ENCODE measurements around the gene PNKP.
A peak's percentile ranks its signal among the peaks of the same experiment; 100 is the strongest.

The PNKP gene

GRCh38 chr19:49890349-49891311, 23.3 kb upstream of the PNKP start:
- no peak for DNase-seq (ENCODE audit: low spot score)

DNA sequence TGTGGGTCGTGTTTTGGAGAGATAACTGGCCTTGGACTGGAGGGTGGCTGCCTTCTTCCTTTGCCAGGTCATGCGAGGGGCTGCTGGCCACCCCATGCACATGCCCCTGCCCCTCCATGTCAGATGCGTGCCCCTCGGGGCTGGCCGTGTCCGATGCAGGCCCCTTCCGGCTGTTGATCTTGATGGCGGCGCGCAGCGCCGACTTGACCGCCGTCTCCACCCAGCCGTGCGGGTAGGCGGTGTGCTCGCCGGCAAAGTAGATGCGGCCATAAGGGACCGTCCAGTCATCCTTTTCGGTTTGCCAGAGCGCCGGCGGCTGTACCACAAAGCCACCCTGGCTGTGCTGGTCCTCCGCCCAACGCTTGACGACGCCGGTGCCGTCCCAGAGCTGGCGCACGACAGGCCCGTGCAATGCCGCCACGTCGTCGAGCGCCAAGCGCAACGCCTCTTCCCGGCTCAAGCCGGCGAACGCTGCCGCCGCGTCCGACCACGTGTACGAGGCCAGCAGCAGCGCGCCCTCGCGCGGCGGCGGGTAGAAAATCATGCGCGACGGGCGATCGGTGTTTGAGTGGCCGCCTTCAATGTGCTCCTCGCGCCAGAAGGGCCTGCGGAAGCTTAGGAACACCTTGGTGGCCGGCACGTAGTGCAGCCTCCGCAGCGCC, 22.4 kb upstream of the PNKP start:
- DNase-seq (ENCODE audit: low spot score): peak; percentile 72

- no peak for DNase-seq (ENCODE audit: low spot score)
These were observed 21.8 kb upstream of the PNKP start for GRCh38 chr19:49889038-49889686.

- no peak for DNase-seq (ENCODE audit: low spot score)
These were observed 21.1 kb upstream of the PNKP start for GRCh38 chr19:49888510-49888824.

GRCh38 chr19:49887665-49888509, 20.5 kb upstream of the PNKP start:
- no peak for DNase-seq (ENCODE audit: low spot score)

GRCh38 chr19:49887037-49887664, 19.8 kb upstream of the PNKP start:
- no peak for DNase-seq (ENCODE audit: low spot score)

- no peak for DNase-seq (ENCODE audit: low spot score)
These were observed 17.4 kb upstream of the PNKP start for GRCh38 chr19:49884760-49885159.

- DNase-seq (ENCODE audit: low spot score): no peak
These were observed 16.7 kb upstream of the PNKP start for GRCh38 chr19:49884109-49884508.

DNA sequence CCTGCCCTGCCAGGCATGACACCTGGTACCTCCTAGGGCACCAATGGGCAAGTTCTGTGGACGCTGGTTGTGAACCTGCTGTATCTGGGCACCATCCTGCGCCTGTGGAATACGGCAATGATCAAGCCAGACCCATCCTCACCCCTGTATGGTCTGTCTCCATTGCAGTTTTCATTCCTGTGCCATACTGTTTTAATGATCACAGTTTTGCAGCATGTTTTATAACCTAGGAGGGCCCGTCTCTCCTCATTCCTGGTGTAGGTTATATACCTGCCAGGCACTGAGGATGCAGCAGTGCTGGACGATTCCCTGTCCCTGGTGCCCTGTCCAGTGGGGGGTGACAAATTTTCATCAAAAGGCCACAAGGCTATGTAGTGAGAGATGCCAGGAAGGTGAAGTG, 15.7 kb upstream of the PNKP start:
- no peak for DNase-seq (ENCODE audit: low spot score)

- no peak for DNase-seq (ENCODE audit: low spot score)
These were observed 15.3 kb upstream of the PNKP start for GRCh38 chr19:49882643-49883042.

GRCh38 chr19:49881672-49882394, 14.5 kb upstream of the PNKP start:
- no peak for DNase-seq (ENCODE audit: low spot score)

DNA sequence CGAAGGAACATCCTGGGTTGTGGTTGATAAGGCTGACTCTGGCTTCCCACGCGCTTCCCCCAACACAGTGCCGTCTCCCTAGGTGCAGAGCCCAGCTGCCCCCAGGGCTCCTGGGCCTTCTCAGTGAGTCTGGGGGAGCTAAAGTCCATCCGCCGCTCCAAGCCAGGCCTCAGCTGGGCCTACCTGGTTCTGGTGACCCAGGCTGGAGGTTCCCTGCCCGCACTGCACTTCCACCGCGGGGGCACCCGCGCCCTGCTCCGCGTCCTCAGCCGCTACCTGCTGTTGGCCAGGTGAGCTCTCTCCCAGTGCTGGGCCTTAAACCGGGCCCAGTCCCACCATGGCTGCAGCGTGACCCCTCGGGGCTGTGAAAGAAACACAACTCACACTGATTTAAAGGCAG, 13.8 kb upstream of the PNKP start:
- no peak for DNase-seq (ENCODE audit: low spot score)

DNA sequence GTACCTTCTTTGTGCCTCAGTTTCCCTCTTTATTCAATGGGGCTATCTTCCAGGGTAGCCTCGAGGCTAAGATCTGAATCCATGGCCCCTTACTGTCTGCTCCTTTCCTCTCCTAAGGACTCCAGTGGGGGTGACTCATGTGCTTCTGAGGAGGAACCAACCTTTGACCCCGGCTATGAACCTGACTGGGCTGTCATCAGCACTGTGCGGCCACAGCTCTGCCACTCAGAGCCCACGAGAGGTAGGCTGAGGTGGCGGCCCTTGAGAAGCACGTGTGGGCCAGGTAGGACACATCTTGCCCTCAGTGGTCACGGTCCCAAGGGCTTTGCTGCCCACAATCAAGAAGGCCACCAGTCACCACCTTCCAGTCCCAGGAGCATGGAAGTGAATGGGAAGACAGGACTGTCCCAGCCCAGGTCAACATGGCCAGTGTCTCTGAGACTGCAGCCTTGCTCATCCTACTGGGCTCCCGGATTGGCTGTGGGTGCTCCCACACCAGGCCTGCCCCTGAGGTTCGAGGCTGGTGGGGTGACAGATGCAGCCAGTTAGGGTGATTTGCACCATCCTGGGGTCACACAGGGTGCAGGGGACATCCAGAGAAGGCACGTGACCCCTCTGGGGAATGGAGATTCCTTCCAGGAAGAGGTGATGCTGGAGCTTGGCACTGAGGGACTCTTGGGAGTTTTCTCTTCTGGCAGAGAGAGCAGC, 12.9 kb upstream of the PNKP start:
- DNase-seq (ENCODE audit: low spot score): no peak

- no peak for DNase-seq (ENCODE audit: low spot score)
These were observed 12.0 kb upstream of the PNKP start for GRCh38 chr19:49879243-49879963.

- no peak for DNase-seq (ENCODE audit: low spot score)
These were observed 11.3 kb upstream of the PNKP start for GRCh38 chr19:49878744-49879070.

- peak; percentile 98 for DNase-seq (ENCODE audit: low spot score)
These were observed 10.7 kb upstream of the PNKP start for GRCh38 chr19:49877879-49878743.

- peak; percentile 100 for DNase-seq (ENCODE audit: low spot score)
These were observed 9.9 kb upstream of the PNKP start, which contains the start of the genes AKT1S1 and TBC1D17 for GRCh38 chr19:49877020-49877878. AKT1S1 (minus strand) TSS chr19:49877355; CDS start chr19:49873295, 4,060 bp downstream. TBC1D17 (plus strand) TSS chr19:49877702; CDS start chr19:49877724, 22 bp downstream.

All from Ammon's horn (tissue), 1 donor.